ENCODE measurements around the gene OASL.
"Not testable (repeated sequence)": the region's sequence is repeated elsewhere in the genome, so short reads cannot be mapped to it uniquely, and the experiment has no call there.

The OASL gene, protein sequence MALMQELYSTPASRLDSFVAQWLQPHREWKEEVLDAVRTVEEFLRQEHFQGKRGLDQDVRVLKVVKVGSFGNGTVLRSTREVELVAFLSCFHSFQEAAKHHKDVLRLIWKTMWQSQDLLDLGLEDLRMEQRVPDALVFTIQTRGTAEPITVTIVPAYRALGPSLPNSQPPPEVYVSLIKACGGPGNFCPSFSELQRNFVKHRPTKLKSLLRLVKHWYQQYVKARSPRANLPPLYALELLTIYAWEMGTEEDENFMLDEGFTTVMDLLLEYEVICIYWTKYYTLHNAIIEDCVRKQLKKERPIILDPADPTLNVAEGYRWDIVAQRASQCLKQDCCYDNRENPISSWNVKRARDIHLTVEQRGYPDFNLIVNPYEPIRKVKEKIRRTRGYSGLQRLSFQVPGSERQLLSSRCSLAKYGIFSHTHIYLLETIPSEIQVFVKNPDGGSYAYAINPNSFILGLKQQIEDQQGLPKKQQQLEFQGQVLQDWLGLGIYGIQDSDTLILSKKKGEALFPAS

GRCh38 chr12:121038861-121039668 lies at the start of gene OASL:
Gene OASL (minus strand): TSS chr12:121039246. CDS start chr12:121038971, 275 bp downstream.
- DNase-seq, result no peak

DNA sequence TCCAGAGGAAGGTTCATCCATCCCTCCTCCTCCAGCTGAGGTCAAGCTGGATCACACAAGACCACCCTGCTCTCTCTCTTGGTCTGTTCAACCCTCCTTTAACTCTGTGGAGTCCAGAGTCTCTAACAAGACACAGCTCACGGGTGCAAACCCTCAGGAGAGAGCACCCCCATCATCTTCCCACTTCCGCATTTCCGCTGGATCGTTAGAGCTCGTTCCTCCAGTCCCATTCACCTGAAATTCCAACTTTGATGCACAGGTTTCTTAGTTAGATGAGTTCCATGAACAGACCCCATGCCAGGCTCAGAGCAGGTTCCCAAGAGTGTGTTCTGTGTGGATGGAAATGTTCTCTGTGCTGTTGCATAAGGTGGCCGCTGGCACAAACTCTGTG lies 49.1 kb upstream of the OASL start:
- DNase-seq, result no peak

- DNase-seq, result no peak
Observed at GRCh38 chr12:121087467-121088194, 48.6 kb upstream of the OASL start.

GRCh38 chr12:121086781-121087295 lies 47.8 kb upstream of the OASL start:
- no peak for DNase-seq

GRCh38 chr12:121085506-121086353 lies 46.7 kb upstream of the OASL start:
- no peak for DNase-seq

DNA sequence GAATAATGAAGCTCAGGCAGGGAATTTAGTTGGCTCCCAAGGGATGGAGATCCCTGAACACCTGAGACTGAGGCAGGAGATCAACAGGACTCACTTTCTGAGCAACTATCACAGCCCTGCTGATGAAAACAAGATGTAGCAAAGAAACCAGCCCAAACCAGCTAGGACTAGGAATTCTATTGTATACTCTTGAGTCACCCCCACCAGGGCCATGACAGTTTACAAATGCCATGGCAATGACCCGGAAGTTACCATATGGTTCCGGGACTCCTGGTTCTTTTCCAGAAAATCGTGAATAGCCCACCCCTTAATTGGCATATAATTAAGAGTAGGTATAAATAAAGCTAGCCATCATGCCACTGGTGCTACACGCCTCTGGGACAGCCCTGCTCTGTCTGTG lies 46.0 kb upstream of the OASL start:
- DNase-seq, result no peak

GRCh38 chr12:121084229-121084628 lies 45.2 kb upstream of the OASL start:
- no peak for DNase-seq

- no peak for DNase-seq
Observed at GRCh38 chr12:121080909-121081308, 41.9 kb upstream of the OASL start.

DNA sequence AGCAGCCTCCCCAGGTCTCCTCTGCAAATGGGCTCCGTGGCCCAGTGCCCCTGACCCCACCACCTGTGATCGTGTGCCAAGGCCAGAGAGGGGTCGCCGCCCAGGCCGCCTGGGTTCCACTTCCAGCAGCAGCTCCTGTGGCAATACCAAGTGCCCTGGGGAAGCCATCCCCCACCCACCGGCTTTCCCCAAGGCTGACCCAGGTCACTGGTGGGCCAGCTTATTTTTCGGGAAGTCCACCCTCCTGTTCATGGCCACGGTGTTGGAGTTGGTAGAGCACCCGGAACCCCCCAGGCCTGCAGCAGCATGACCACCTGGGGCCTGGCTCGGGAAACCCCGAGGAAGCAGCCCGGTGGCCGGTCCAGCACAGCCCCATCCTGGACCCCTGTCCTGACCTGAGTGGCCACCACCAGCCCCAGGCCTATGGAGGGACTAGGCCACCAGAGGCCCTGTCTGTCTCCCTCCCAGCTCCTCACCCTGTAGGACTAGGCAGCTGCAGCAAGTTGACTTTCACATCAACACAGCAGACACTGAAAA lies 40.8 kb upstream of the OASL start:
- DNase-seq, result no peak

GRCh38 chr12:121077440-121077839 lies 38.4 kb upstream of the OASL start:
- not testable (repeated sequence) for DNase-seq

DNA sequence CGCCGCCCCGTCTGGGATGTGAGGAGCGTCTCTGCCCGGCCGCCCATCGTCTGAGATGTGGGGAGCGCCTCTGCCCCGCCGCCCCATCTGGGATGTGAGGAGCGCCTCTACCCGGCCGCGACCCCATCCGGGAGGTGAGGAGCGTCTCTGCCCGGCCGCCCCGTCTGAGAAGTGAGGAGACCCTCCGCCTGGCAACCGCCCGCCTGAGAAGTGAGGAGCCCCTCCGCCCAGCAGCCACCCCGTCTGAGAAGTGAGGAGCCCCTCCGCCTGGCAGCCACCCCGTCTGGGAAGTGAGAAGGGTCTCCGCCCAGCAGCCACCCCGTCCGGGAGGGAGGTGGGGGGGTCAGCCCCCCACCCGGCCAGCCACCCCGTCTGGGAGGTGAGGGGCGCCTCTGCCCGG lies 36.9 kb upstream of the OASL start:
- not testable (repeated sequence) for DNase-seq

- DNase-seq, result no peak
Observed at GRCh38 chr12:121072147-121072546, 33.1 kb upstream of the OASL start.

GRCh38 chr12:121069206-121069605 lies 30.2 kb upstream of the OASL start:
- no peak for DNase-seq

- no peak for DNase-seq
Observed at GRCh38 chr12:121065345-121065744, 26.3 kb upstream of the OASL start.

DNA sequence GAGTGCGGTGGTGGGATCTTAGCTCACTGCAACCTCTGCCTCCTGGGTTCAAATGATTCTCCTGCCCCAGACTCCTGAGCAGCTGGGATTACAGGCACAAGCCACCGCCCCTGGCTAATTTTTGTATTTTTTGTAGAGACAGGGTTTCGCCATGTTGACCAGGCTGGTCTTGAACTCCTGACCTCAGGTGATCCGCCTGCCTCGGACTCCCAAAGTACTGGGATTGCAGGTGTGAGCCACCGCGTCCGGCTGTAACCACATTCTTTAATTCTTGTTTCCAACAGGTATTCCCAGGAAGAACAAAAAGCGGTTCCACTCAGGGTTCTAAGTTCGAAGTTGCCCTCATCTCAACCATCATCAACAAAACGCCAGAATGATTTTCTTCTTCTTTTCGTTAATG lies 25.5 kb upstream of the OASL start:
- DNase-seq, result not testable (repeated sequence)

DNA sequence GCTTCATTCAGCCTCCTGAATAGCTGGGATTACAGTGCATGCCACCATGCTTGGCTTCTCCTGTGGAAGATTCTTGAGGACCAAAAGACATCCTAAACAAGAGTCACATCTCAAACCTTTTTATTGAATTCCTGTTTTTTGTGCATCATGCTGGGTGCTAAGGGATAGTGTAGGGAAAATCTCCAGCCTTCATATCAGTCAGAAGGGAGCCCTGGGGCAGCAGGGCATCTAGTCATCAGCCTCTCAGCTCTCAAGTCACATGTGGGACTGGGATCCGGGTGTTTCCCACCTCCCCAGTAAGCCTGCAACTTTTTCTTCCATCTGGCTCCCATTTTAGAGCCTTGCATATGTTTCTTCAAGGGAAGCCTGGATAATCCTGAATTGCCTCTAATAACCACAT lies 25.1 kb upstream of the OASL start:
- DNase-seq, result no peak

DNA sequence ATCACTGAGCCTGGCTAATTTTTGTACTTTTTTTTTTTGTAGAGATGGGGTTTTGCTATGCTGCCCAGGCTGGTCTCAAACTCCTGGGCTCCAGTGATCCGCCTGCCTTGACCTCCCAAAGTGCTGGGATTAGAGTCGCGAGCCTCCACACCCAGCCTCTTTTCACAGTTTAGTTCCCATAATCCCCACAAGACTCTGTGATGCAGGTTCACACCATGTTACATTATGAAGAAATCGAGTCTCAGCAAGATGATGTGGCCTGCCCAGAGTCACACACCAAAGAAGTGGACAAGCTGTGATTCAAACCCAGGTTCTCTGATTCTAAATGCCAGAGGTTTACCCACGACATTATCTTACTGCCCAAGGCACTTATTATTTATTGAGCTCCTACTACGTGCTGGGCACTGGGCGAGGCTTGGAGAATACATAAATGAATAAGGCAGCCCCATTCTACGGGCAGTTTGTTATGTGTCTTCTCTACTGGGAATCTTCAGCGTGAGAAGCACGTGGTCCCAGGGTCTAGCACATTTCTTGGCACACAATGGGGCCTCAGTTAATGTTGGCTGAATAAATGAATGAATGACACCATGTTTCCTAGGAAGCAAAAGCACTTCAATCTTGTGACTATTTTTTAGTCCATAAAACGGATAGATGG lies 23.5 kb upstream of the OASL start:
- DNase-seq, result no peak

GRCh38 chr12:121061831-121062230 lies 22.8 kb upstream of the OASL start:
- DNase-seq, result no peak

GRCh38 chr12:121060149-121061001 lies 21.3 kb upstream of the OASL start:
- DNase-seq, result no peak
